Tibial nerve (tissue), 3 donors: ENCODE results near the gene RELN.
A peak's percentile ranks its signal among the peaks of the same experiment; 100 is the strongest.

Source experiments
- CTCF ChIP-seq, 5 experiments: fragments of 200-600 bp in 3 of 5; fragments of 450-650 bp in 2 of 5; sonication (generic) in 3 of 5; IDR thresholded peaks; one replicate each; pipeline ENCODE4 v1.5.1; 2016 to 2019; ENCODE audit warnings: antibody characterized with exemption in 5 of 5, mild to moderate bottlenecking in 3 of 5, moderate library complexity in 2 of 5
- POLR2A ChIP-seq, 2 donors: fragments of 450-650 bp; IDR thresholded peaks; one replicate each; pipeline ENCODE4 v1.6.1; 2017; ENCODE audit warnings: antibody characterized with exemption in 2 of 2, mild to moderate bottlenecking in 2 of 2, moderate library complexity in 2 of 2

- TF ChIP-seq POLR2A (IDR thresholded peaks at IDR 0.05) (peak in 1 of 2 donors; percentile 56), CTCF (IDR thresholded peaks at IDR 0.05) (peak in 4 of 5 experiments; percentile 10 to 24 (median 14))
These were observed 618 bp upstream of the RELN start for GRCh38 chr7:103989785-103990767.
